HG03159 (cell line): Measurements from ENCODE around the gene C4BPA.

Source experiments
- ATAC-seq: cut with Tn5 transposase; IDR thresholded peaks from one replicate; pipeline ENCODE4 v1.9.1; 2021; ENCODE audit warnings: mild to moderate bottlenecking, moderate library complexity; ENCODE audit not compliant: unreplicated experiment

Gene C4BPA

DNA sequence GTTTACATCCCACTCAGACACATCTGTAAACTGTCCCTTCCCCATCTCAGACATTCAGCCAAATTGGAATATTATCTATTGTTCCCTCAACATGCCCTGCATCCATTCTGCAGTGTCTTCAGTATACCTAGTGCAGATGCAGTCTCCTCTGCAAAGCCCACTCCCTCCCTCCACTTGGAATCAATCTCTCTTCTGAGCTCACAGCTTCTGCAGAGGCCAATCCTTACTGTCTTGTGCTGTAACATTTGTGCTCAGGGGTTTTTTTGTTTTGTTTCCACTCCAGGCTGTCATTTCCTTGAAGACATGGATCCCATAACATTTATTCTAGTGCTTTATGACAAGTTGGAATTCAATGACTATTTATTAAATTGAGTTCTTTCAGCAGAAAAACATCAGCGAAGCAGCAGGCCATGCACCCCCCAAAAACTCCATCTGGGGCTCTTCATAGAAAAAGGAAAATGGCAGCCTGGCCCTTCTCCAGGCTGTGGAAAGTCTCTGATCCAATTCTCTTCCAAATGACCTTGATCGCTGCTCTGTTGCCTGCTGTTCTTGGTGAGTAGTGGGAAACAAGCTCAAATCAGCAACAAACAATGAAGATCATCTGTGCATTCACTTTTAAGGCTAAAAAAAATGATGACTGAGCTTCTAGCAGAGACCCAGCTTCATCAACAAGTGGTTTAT lies 8.7 kb downstream of the C4BPA start:
- ATAC-seq = no peak

DNA sequence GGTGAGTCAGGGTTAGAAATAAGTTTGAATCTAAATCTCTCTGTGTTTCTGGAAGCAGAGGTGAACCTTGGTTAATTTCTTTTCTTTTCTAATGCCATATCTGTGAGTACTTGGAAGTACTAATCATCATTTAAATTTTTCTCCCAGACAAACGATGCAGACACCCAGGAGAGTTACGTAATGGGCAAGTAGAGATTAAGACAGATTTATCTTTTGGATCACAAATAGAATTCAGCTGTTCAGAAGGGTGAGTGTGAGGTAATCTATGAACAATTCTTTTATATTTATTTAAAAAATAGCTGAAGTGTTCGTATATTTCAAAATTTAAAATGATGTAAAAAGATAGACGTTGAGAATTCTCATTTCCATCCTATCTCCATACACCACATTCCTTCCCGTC lies 11.2 kb downstream of the C4BPA start:
- ATAC-seq = no peak

DNA sequence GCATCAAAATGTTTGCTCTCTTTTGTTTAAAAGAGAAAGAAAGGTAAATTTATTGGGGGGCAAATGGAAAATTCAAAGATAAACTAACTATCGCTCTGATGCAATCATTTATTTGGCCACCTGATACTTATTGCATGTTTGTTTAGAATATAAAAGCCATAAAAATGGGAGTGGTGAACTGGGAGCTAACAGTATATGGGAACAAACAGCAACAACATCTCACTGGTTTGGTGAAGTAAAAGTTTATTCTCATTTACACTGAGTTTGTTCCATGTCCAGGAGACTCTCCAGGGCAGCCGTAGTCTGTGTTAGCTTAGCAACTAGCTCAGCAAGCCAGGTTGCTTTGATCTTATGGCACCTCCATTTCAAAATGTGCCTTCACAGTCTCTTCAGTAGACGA lies 20.4 kb downstream of the C4BPA start:
- no peak for ATAC-seq

DNA sequence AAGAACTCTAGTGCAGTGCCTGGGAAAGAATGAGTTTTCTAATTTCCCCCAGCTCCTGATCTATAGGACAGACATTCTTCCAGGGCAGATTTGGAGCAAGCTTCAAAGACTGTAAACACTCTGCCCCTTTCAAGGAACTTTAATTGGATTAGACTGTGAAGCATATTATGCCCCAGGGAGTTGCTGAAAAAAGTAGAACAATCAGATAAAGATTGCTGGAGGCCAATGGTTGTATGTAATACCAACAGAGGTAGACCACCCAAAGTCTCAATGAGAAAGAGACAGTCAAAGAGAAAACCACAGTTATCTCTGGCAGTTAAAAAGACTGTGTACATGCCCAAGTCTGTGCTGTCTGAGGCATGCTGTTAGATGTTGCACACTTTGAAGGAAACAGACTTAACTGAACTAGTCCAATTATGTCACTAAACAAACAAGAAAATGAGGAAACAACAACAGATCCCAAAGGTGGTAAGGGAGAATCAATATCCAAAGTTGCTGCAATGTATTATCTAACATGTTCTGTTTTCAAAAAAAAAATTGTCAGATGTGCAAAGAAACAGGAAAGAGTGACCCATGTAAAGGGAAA lies 24.4 kb downstream of the C4BPA start:
- ATAC-seq = no peak

DNA sequence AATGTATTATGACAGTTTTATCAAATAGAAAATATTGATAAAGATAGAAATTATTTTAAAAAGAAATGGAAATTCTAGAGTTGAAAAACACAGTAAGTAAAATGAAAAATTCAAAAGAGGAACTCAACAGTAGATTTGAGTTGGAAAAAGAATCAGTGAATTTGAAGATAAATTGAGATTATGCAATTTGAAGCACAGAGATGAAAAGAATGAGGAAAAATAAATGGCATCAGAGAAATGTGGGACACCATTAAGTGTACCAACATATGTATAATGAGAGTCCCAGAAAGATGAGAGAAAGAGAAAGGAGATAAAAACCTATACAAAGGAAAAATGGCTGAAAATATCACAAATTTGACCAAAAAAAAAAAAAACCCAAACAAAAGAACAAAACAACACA lies 25.0 kb downstream of the C4BPA start:
- ATAC-seq = no peak

DNA sequence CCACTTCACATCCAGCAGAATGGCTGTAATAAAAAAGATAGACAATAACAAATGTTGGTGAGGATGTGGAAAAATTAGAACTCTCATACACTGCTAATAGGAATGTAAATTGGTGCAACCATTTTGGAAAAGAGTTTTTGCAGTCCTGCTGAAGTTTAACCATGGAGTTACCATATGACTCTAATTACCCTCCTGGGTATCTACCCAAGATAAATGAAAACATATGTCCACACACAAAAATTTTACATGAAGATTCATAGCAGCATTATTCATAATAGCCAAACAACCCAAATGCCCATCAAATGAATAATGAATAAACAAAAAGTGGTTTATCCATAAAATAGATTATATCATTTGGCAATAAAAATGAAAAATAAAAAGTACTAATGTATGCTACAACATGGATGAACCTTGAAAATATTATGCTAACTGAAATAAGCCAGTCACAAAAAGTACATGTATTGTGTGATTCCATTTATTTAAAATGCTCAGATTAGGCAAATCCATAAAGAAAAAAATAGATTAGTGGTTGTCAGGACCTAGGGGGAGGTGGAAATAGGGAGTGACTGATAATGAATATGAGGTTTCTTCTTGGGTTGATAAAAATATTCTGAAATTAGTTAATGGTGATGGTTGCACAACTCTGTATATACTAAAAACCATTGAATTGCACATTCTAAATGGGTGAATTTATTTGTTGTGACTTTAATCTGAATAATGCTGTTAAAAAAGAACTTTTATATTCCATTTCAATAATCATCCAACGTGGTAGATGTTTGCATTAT lies 26.4 kb downstream of the C4BPA start:
- ATAC-seq = no peak

DNA sequence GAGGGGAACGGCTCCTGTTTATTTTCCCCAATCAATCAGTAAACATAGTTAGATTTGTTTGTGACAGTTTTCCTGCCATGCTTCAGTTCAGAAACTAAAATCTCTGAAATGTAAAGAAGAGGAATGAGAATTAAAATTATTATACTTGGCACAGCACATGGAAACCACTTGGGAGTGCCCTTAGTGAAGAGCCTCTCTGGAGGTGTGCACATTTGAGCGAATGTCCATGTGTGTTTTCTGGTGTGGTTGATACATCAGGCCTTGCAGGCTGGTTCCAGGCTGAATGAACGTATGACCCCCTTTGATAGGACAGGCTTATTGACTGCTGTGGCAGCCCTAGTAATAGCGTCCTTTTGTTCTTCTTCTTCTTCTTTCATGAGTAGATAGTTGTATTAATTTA lies 27.1 kb downstream of the C4BPA start:
- ATAC-seq = no peak

DNA sequence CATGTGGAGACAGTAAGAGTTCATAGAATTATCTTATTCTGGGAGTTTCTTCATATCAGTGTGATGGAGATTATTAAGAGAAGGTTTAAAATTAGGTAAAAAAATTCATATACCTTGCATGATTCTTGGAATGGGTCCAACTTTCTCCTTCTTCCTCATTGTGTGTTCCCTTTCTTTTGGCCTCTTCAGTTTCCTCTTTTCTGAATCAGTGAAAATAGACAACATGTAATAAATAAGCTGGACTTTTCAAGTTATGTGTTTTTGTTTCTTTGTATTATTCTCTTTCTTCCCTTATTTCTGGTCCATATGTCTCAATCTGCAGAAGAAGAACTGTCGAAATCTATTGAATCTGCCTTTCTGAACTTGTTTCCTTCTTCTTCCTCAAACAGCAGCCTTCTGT lies 30.5 kb downstream of the C4BPA start:
- ATAC-seq = no peak

DNA sequence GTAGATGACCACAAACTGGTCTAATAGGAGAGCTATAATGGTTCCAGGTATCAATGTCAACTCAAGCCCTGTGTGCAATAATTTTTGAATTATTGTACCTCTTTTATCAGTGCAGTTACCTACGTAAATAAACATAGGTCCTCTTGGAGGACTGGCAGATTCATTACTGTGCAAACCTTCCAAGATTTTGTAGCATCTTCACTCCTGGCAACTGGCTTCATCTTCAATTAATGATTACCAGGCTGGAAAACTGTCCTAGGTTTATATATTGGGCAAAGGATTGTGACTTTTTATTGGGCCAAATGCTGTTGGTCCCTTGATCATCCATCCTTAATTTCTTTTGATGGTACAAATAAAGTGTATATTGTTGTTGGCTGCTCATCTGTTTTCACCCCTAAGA lies 35.6 kb downstream of the C4BPA start:
- no peak for ATAC-seq

DNA sequence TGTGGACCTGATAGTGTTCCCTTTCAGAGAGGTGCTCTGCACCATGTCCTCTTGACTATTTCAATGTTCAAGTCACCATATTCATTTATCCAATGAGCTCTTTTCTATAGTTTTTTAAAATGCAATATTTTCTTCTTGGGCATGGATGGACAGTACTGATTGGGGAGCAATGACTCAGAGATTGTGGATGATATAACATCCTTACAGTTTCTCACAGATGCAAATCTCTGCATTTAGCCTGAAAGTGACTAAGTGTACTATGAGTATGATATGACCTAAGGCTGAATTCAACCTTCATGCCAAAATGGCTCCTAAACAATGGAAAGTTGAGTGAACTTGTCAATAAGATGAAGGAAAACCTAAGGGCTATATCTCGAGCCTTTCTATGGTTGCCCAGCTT lies 36.5 kb downstream of the C4BPA start:
- ATAC-seq = no peak

DNA sequence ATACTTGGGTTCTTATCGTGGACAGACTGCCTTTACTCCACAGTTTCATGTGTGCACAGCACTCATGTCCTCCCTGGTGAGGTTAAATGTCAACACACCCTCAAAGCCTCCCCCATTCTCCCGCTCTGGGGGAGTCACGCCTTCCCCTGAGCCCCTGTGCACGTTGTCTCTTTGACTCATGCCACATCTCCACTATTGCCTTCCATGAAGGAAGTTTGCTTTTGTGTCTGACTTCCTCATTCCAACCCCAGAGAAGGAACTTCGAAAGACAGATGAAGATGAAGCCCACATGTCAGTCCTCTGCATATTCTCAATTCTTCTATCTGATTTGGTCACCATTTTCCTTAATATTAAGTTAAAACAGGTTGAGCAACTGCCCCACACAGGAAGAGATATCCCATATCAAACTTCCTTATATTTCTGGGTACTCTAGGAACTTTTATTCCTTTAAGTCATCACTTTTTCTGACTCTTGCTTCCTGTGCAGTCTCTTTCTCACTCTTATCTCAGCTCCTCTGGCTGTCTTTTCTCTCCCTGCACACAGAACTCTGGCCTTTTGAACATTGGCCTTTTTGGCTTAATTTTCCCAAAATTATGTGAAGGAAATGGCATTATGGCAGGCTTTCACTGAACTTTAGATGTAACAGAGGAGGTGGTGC lies 41.5 kb downstream of the C4BPA start:
- ATAC-seq = no peak

DNA sequence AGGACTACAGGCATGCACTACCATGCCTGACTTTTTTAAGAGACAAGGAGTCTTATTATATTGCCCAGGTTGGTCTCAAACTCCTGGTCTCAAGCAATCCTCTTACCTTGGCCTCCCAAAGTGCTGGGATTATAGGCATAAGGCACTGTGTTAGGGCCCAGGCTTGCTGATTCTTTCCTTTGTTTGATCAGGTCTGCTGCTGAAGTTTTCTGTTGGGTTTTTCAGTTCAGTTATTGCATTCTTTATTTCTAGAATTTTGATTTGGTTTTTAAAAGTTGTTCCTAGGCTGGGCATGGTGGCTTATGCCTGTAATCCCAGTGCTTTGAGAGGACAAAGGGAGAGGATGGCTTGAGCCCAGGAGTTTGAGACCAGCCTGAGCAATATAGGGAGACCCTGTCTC lies 47.9 kb downstream of the C4BPA start:
- no peak for ATAC-seq

DNA sequence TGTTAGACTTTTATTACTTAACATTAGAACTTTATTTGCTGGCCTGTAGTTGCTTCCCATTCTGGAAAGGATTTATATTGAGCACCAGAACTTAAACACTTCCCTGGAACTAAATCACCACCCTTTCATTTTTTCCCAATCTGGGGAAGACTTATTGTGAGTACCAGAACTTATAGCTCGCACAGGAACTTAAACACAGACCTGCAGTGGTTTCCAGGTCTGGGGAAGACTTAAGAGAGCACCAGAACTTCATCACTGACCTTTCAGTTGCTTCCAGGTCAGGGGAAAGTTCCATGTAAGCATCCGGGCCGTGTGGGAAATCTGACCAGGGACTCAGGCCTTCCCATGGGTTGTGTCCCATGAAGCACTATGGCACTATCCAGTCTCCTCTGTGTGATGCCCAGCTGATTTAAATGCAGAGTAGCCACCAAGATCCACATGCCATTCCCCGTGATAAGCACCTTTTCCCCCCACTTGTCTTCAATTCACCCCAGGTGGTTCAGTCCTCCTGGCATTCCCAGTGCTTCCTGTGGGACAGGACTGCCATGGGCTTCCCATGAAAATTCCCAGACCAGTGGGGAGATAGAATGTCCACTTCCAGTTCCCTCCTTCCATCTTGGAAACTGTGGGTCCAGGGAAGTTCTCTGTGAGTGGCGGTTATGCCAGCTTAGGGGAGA lies 48.9 kb downstream of the C4BPA start:
- ATAC-seq = no peak

DNA sequence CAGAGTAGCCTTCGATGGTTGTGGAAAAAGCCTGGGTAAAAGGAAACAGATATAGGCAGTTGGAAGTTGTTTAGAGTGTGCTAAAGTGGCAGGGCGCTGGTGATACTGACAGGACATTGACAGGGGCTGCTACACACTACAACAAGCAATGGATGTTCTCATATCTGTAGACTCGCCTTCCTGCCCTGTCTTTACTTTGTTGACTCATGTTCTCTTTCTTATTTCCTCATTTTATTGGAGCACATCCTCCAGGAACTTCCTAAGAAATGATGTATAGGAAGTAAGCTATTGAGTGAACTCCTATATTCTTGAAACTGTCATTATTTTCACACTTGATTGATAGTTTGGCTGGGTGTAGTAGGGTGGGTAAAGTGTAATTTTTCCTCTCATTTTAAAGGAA lies 51.0 kb downstream of the C4BPA start:
- no peak for ATAC-seq

DNA sequence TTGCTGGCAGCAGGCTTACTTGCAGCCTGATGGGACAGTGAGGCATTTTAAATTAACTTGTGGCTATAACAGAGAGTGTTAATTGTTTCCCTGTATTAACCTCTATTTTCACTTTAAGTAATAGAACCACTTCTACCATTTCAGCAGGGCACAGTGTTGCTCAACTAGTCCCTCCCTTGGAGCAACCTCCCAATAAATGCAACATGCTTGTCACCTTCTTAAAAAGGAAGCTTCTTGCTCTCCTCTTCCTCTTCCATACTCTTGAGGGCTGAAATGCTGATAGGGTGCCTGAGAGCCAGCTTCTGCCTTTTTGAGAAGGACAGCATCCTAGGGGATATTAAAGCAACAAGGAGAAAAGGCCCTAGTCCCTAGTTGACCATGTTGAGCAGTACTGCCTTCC lies 52.1 kb downstream of the C4BPA start:
- ATAC-seq = no peak

DNA sequence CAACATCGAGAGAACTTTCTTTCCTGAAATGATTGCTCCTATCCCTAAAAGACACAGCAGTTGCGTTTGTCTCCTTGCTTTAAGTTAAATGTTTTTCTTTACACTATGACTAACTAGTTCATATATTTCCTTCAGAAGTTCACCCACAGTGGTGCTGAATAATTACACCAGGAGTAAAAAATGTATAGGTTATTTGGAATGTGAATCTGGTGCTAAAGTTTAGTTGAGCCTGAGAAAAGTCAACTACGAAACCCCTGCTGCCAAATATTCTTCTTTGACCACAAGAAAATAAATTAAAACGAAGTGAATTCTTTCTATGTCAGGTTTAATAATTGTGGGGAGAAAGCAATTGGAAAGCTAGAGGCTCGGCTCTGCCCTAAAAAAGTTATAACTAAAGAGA lies 52.8 kb downstream of the C4BPA start:
- ATAC-seq = no peak

DNA sequence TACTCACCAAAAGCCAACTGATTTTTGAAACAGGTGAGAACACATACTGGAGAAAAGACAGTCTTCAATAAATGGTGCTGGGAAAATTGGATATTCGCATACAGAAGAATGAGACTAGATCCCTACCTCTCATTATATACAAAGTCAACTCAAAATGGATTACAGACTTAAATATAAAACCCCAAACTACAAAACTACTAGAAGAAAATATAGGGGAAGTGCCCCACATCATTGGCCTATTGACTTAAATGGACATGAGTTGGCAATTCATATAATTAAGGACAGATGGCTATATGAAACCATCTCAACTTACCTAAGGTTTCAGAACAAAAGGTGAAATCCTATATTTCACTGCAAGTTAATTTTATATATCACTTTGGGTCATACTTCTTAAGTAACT lies 60.1 kb downstream of the C4BPA start:
- no peak for ATAC-seq

DNA sequence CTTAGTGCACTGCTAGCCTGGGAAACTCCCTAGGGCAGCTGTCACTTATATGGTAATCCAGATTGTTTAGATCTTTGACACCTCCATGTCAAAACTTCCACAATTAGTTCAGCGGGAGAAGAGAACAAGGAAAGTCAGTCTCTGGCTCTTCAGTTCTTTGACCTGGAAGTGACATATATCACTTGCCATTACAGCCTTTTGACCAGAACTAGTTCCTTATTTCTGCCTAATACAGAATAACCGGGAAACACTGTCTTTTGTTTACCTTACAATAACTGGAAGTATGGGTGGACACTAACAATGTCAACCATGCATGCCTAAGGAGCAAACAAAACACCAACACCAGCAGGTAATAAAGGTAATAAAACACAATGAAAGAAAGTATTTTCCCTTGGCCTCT lies 68.3 kb downstream of the C4BPA start:
- ATAC-seq = no peak

DNA sequence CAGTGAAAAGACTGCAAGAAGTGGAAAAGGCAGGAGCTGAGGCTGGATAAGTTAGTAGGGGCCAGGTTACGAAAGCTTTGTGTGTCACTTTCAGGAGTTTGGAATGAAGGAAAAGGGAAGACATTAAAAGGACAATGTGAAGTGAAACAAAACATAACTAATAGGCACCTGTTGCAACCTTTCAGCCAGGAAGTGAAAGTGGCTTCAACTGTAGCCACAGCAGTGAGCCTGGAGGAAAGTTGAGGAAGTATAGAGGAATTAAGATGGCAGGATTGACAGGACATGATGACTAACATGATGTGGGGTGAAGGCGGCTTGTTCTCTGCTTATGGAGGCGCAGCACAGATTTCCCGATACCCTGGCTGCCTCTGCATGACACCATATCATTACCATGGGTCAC lies 68.9 kb downstream of the C4BPA start:
- ATAC-seq = no peak

DNA sequence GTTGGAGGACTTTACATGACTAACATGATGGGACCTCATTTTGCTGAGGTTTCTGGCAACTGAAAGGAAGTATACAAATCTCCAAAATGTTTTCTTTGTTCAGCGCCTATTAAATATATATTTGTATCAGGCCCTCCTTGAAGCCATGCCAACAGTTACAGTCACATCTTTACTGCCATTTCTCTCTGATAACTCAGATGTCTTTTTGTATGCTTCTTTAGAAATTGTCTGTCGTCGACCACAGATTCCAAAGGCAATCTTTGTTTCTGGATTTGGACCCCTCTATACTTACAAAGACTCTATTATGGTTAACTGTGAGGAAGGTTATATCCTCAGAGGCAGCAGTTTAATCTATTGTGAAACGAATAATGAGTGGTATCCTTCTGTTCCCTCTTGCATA lies 69.4 kb downstream of the C4BPA start:
- ATAC-seq = no peak

DNA sequence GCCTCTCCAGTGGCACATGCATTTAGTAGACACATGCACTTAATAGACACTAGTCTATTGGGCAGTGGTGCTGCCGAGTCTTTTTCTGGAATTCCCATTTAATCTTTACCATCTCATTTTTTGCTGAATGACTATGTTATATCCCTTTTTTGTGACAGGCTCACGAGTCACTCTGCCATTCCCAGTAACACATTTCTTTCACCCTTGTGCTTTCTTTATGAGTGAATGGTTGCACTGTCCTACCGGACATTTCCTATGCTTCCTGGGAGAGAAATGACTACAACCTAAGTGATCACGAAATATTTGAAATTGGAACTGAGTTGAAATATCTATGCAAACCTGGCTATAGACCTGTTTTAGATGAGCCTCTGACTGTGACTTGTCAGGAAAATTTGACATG lies 70.9 kb downstream of the C4BPA start:
- ATAC-seq = no peak
